HG03575 (cell line): ENCODE results near the gene WDR33.

ENCODE experiments used
- ATAC-seq: cut with Tn5 transposase; IDR thresholded peaks from one replicate; pipeline ENCODE4 v1.9.1; 2021; ENCODE audit not compliant: unreplicated experiment, insufficient number of reproducible peaks, low FRiP score; ENCODE audit errors: extremely low read depth

WDR33 gene

GRCh38 chr2:127733816-127734537 lies 77.0 kb downstream of the WDR33 start:
- no peak for ATAC-seq

- no peak for ATAC-seq
Measured at GRCh38 chr2:127733113-127733815, 77.7 kb downstream of the WDR33 start.

GRCh38 chr2:127726158-127726880 lies 84.7 kb downstream of the WDR33 start:
- ATAC-seq, result no peak

GRCh38 chr2:127722807-127723206 lies 88.2 kb downstream of the WDR33 start:
- ATAC-seq, result no peak

GRCh38 chr2:127721978-127722355 lies 89.0 kb downstream of the WDR33 start:
- no peak for ATAC-seq

- no peak for ATAC-seq
Measured at GRCh38 chr2:127721311-127721977, 89.5 kb downstream of the WDR33 start.

- no peak for ATAC-seq
Measured at GRCh38 chr2:127719301-127720218, 91.4 kb downstream of the WDR33 start.

- ATAC-seq, result no peak
Measured at GRCh38 chr2:127718271-127718670, 92.7 kb downstream of the WDR33 start.

- no peak for ATAC-seq
Measured at GRCh38 chr2:127715778-127716449, 95.1 kb downstream of the WDR33 start.

GRCh38 chr2:127713562-127713961 lies 97.4 kb downstream of the WDR33 start:
- ATAC-seq, result no peak

GRCh38 chr2:127712999-127713398 lies 98.0 kb downstream of the WDR33 start:
- ATAC-seq, result no peak

- no peak for ATAC-seq
Measured at GRCh38 chr2:127709336-127709735, 101.6 kb downstream of the WDR33 start.

- no peak for ATAC-seq
Measured at GRCh38 chr2:127707890-127708648, 102.9 kb downstream of the WDR33 start.

GRCh38 chr2:127706215-127706990 lies 104.6 kb downstream of the WDR33 start:
- no peak for ATAC-seq

GRCh38 chr2:127705391-127706065 lies 105.4 kb downstream of the WDR33 start:
- no peak for ATAC-seq
